IgD-negative memory B cell (primary cell): Measurements from ENCODE around the gene IFNL4. TPM values are rescaled to one million over a fixed set of nuclear protein-coding genes. Genes with fewer than 3 reads are reported as not detected.

Experiments used
- H3K27ac Mint-ChIP-seq, 3 donors: one replicate each; pipeline ENCODE4 v1.8.0; 2020 to 2022; ENCODE audit warnings: mild to moderate bottlenecking in 3 of 3, mixed read lengths in 3 of 3, moderate library complexity in 1 of 3
- H3K27me3 Mint-ChIP-seq: one replicate; pipeline ENCODE4 v1.8.0; 2021; ENCODE audit warnings: mixed read lengths
- H3K36me3 Mint-ChIP-seq: one replicate; pipeline ENCODE4 v1.8.0; 2020; ENCODE audit warnings: mild to moderate bottlenecking, mixed read lengths
- H3K4me1 Mint-ChIP-seq, 3 donors: one replicate each; pipeline ENCODE4 v1.8.0; 2020 to 2022; ENCODE audit warnings: mixed read lengths in 3 of 3, mild to moderate bottlenecking in 1 of 3
- H3K4me3 Mint-ChIP-seq, 4 donors: one replicate each; pipeline ENCODE4 v1.8.0; 2020 to 2022; ENCODE audit warnings: mild to moderate bottlenecking in 4 of 4, mixed read lengths in 4 of 4, moderate library complexity in 3 of 4
- H3K9me3 Mint-ChIP-seq, 3 donors: one replicate each; pipeline ENCODE4 v1.8.0; 2020 to 2021; ENCODE audit warnings: mixed read lengths in 3 of 3, mild to moderate bottlenecking in 1 of 3
- polyA plus RNA-seq: library from polyadenylated mRNA; unstranded; fragments of 300-500 nt; fragmentation: Illumina TruSeq; gene quantifications from one replicate; pipeline ENCODE4 v1.2.3, GENCODE V29; 2021

Gene IFNL4
- polyA plus RNA-seq, 1 donor from 2014 or later: not detected

DNA sequence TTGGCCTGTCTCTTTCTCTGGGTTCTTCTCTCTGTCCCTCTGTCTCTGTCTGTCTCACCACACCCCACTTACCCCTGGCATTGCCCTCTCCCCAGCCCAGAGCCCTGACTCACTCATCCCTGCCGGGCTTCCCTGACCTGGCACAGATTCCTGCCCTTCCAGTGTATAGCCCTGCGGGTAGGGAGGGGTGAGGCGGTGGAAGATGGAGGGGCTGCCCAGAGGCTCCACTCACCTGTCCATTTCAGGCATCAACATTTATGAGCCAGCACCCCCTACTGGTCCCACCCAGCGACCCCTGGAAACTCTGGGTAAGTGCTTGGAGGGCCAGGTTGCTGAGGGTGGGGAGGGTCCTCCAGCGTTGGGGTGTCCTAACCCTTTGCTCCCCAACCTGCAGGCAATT is 50.8 kb downstream of the IFNL4 start:
- H3K9me3 Mint-ChIP-seq: no peaks in the 10 kb centered on the region
- no peaks in the 10 kb centered on the region for H3K36me3 Mint-ChIP-seq

DNA sequence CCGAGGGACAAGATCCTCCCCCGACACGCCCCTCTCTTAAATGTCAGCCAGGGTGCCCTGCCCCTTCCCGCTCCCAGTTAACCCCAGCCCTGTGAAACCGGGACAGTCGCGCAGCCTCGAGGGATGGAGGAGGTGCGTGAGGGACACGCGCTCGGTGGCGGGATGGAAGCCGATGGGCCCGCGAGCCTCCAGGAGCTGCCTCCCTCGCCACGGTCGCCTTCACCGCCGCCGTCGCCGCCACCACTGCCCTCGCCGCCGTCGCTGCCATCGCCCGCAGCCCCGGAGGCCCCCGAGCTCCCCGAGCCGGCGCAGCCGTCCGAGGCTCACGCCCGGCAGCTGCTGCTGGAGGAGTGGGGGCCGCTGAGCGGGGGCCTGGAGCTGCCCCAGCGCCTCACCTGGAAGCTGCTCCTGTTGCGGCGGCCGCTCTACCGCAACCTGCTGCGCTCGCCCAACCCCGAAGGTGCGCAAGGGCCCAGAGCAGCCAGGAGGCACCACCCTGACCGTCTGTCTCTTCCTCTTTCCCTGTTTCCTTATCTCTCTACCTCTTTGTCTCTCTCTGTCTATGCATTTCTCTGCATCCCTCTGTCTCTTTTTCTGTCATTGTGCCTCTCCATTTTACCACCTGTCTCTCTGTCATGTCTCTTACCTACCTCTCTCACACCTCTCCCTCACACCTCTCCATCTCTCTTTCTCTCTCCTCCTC is 51.6 kb downstream of the IFNL4 start, which contains the start of gene NCCRP1:
Gene NCCRP1, plus strand, starts transcription at position 105 of the 703 bp plus-strand sequence. Its CDS starts 19 bp downstream, at position 124.
- Mint-ChIP-seq H3K27ac (peak within 1 kb of the TSS in 1 of 3 donors; percentile 11), H3K4me3 (peak within 1 kb of the TSS in 2 of 4 donors; percentile 49 to 55), H3K4me1 (peaks cover 0 to 7% (median 2%) of the 10 kb centered on the region in 3 donors), H3K27me3 (peaks cover 44% of the 10 kb centered on the region), H3K36me3 (no peaks in the 10 kb centered on the region), H3K9me3 (no peaks in the 10 kb centered on the region)

More for the DNA sequence above, 50.8 kb downstream of the IFNL4 start:
- peaks cover 48% of the 10 kb centered on the region for H3K27me3 Mint-ChIP-seq
- peaks cover 0 to 7% (median 2%) of the 10 kb centered on the region in 3 donors for H3K4me1 Mint-ChIP-seq
- H3K27ac Mint-ChIP-seq: peak overlapping the region in 1 of 3 donors; percentile 11
- H3K4me3 Mint-ChIP-seq: no peak overlapping the region

DNA sequence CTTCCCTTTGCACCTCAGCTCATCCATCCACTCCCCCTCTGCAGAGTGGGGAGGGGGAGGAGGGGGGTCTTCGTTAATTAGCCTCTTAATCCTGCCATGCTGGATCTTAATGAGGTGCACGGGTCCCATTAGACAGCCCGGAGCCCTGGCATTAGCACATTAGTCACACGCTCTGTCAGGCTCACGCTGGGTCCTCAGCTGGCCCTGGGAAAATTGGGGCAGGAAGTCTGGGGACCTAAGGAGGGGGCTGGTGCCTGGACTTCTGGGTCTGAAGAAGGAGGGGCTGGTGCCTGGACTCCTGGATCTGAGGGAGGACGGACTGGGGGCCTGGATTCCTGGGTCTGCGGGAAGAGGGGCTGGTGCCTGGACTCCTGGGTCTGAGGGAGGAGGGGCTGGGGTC is 52.3 kb downstream of the IFNL4 start:
- Mint-ChIP-seq H3K27me3 (peaks cover 39% of the 10 kb centered on the region), H3K36me3 (no peaks in the 10 kb centered on the region), H3K27ac (no peak overlapping the region), H3K4me1 (peaks cover 0 to 7% (median 2%) of the 10 kb centered on the region in 3 donors), H3K9me3 (no peaks in the 10 kb centered on the region), H3K4me3 (peak overlapping the region in 1 of 4 donors; percentile 55)

Other genes with a start within 250 kb of the IFNL4 start
- gene FBXO27, start 216.3 kb downstream of the IFNL4 start, polyA plus RNA-seq: 0.38 TPM
- not detected for gene ACP7, start 164.5 kb downstream of the IFNL4 start, polyA plus RNA-seq
- 3.7 TPM for gene PAK4, start 123.1 kb downstream of the IFNL4 start, polyA plus RNA-seq
- gene NCCRP1, start 51.9 kb downstream of the IFNL4 start, polyA plus RNA-seq: not detected
- not detected for gene SYCN, start 44.6 kb downstream of the IFNL4 start, polyA plus RNA-seq
- not detected for gene IFNL3, start 3.9 kb downstream of the IFNL4 start, polyA plus RNA-seq
- not detected for gene IFNL2, start 19.5 kb upstream of the IFNL4 start, polyA plus RNA-seq
- gene IFNL1, start 47.6 kb upstream of the IFNL4 start, polyA plus RNA-seq: not detected
- gene LRFN1, start 72.0 kb upstream of the IFNL4 start, polyA plus RNA-seq: 2.2 TPM
- gene GMFG, start 87.2 kb upstream of the IFNL4 start, polyA plus RNA-seq: 719 TPM
- 22.2 TPM for gene SAMD4B, start 93.6 kb upstream of the IFNL4 start, polyA plus RNA-seq
- gene PAF1, start 142.2 kb upstream of the IFNL4 start, polyA plus RNA-seq: 64.1 TPM
- gene MED29, start 142.5 kb upstream of the IFNL4 start, polyA plus RNA-seq: 68.7 TPM
- 579 TPM for gene ZFP36, start 158.0 kb upstream of the IFNL4 start, polyA plus RNA-seq
- 6.5 TPM for gene PLEKHG2, start 163.8 kb upstream of the IFNL4 start, polyA plus RNA-seq
- 2,255 TPM for gene RPS16, start 187.1 kb upstream of the IFNL4 start, polyA plus RNA-seq
- gene SUPT5H, start 196.7 kb upstream of the IFNL4 start, polyA plus RNA-seq: 111 TPM
- gene TIMM50, start 232.0 kb upstream of the IFNL4 start, polyA plus RNA-seq: 56.8 TPM